ENCODE results near the gene NNMT. TPM values are rescaled to one million over a fixed set of nuclear protein-coding genes. Genes with fewer than 3 reads are reported as not detected.

Gene NNMT
- polyA plus RNA-seq, 1 donor from 2014 or later = not detected

DNA sequence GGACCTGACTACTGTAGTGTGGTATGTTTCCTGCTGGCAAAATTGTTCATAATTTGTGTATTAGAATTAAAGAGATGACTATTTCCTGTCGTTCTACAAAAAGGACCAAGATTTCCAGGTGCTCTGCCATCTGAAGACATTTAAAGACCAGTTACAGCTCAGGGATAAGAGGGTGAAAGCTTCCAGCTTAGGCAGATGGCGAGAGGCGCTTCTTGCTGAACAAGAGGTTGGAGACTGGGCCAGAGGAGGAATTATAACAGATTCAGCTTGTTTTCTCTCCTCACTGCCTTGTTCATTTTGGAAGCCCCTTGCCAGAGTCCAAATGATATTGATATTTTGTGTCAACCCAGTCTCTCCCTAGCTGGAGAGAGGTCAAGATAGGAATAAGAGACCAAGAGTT lies 23.1 kb upstream of the NNMT start:
- Histone ChIP-seq H3K9me3 (ENCODE audit: low read length) (no peaks in the 10 kb centered on the region), H3K79me2 (replicated peaks; ENCODE audit: insufficient read depth, low read length) (no peaks in the 10 kb centered on the region), H3K4me2 (ENCODE audit: low read length) (no peak overlapping the region), H3K27ac (ENCODE audit: low read length) (no peak overlapping the region), H3K9ac (ENCODE audit: low read length) (no peak overlapping the region), H2AFZ (ENCODE audit: low read depth, low read length) (no peak overlapping the region), H3K36me3 (ENCODE audit: insufficient read depth, low read length) (no peaks in the 10 kb centered on the region), H3K4me3 (ENCODE audit: low read length) (no peak overlapping the region), H4K20me1 (ENCODE audit: insufficient read depth) (no peaks in the 10 kb centered on the region), H3F3A (ENCODE audit: insufficient read depth, low read length, poor library complexity, severe bottlenecking) (no peaks in the 10 kb centered on the region), H3K27me3 (ENCODE audit: insufficient read depth, low read depth, low read length) (no peaks in the 10 kb centered on the region), H3K9me2 (ENCODE audit: insufficient read depth, low read length) (no peaks in the 10 kb centered on the region)
- TF ChIP-seq POLR2AphosphoS5 (IDR thresholded peaks at IDR 0.05) (no peak), RAD21 (conservative IDR thresholded peaks at IDR 0.05) (no peak), TAF1 (IDR thresholded peaks at IDR 0.05; ENCODE audit: low read depth) (no peak), SMC3 (conservative IDR thresholded peaks at IDR 0.05; ENCODE audit: poor library complexity) (no peak), EZH2 (IDR thresholded peaks at IDR 0.05; ENCODE audit: borderline replicate concordance, insufficient read depth, low read length, poor library complexity, severe bottlenecking) (no peak), EP300 (conservative IDR thresholded peaks at IDR 0.05; ENCODE audit: poor library complexity, severe bottlenecking) (no peak), MXI1 (conservative IDR thresholded peaks at IDR 0.05; ENCODE audit: poor library complexity, severe bottlenecking) (no peak)
- TF ChIP-seq, protein P1, sequence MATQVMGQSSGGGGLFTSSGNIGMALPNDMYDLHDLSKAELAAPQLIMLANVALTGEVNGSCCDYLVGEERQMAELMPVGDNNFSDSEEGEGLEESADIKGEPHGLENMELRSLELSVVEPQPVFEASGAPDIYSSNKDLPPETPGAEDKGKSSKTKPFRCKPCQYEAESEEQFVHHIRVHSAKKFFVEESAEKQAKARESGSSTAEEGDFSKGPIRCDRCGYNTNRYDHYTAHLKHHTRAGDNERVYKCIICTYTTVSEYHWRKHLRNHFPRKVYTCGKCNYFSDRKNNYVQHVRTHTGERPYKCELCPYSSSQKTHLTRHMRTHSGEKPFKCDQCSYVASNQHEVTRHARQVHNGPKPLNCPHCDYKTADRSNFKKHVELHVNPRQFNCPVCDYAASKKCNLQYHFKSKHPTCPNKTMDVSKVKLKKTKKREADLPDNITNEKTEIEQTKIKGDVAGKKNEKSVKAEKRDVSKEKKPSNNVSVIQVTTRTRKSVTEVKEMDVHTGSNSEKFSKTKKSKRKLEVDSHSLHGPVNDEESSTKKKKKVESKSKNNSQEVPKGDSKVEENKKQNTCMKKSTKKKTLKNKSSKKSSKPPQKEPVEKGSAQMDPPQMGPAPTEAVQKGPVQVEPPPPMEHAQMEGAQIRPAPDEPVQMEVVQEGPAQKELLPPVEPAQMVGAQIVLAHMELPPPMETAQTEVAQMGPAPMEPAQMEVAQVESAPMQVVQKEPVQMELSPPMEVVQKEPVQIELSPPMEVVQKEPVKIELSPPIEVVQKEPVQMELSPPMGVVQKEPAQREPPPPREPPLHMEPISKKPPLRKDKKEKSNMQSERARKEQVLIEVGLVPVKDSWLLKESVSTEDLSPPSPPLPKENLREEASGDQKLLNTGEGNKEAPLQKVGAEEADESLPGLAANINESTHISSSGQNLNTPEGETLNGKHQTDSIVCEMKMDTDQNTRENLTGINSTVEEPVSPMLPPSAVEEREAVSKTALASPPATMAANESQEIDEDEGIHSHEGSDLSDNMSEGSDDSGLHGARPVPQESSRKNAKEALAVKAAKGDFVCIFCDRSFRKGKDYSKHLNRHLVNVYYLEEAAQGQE (IDR thresholded peaks at IDR 0.05; ENCODE audit: borderline replicate concordance) = no peak
- TF ChIP-seq, protein P2, sequence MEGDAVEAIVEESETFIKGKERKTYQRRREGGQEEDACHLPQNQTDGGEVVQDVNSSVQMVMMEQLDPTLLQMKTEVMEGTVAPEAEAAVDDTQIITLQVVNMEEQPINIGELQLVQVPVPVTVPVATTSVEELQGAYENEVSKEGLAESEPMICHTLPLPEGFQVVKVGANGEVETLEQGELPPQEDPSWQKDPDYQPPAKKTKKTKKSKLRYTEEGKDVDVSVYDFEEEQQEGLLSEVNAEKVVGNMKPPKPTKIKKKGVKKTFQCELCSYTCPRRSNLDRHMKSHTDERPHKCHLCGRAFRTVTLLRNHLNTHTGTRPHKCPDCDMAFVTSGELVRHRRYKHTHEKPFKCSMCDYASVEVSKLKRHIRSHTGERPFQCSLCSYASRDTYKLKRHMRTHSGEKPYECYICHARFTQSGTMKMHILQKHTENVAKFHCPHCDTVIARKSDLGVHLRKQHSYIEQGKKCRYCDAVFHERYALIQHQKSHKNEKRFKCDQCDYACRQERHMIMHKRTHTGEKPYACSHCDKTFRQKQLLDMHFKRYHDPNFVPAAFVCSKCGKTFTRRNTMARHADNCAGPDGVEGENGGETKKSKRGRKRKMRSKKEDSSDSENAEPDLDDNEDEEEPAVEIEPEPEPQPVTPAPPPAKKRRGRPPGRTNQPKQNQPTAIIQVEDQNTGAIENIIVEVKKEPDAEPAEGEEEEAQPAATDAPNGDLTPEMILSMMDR (IDR thresholded peaks at IDR 0.05; ENCODE audit: poor library complexity, severe bottlenecking) = no peak

DNA sequence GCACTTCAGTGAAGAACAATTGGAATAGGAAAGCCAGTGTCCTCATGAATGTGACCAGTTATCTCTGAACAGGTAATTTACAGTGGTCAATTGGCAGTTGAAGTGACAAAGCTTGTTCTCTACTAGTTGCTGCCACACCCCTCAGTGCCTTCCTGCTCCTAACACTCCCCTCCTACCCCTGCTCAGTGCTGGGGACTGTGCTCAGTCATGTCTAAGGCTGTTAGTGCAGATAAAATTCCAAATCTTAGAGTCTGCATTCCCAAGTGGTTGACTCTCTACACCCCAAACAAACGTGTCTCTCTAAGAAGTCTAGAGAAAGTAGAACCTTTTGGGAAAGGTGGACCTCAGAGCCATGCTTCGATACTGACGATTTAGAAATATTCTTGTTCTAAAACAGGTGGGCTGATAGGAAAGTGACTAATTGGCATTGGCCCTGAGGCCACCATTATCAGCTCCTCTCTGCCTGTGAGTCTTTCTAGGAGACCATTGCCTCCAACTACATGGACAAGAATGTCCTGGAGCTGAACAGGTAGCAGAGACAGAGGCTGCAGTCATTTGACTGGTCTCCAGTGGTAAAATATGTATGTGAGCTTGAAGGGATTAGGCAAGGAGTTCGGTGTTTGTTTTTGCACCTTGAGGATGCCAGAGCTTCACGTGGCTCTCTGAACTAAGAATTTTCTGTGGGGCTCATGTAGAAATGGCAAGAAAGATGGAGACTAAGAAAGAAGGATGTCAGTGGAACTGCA lies 22.1 kb upstream of the NNMT start:
- no peak overlapping the region for H3K4me3 ChIP-seq (ENCODE audit: low read length)
- H3K79me2 ChIP-seq (replicated peaks; ENCODE audit: insufficient read depth, low read length) = no peaks in the 10 kb centered on the region
- H3K27me3 ChIP-seq (ENCODE audit: insufficient read depth, low read depth, low read length) = no peaks in the 10 kb centered on the region
- TF ChIP-seq TAF1 (IDR thresholded peaks at IDR 0.05; ENCODE audit: low read depth) = no peak
- no peak for TF ChIP-seq SMC3 (conservative IDR thresholded peaks at IDR 0.05; ENCODE audit: poor library complexity)
- TF ChIP-seq RAD21 (conservative IDR thresholded peaks at IDR 0.05) = no peak
- no peak for TF ChIP-seq POLR2AphosphoS5 (IDR thresholded peaks at IDR 0.05)
- no peak for TF ChIP-seq EZH2 (IDR thresholded peaks at IDR 0.05; ENCODE audit: borderline replicate concordance, insufficient read depth, low read length, poor library complexity, severe bottlenecking)
- TF ChIP-seq, protein P2 (IDR thresholded peaks at IDR 0.05; ENCODE audit: poor library complexity, severe bottlenecking) = no peak
- TF ChIP-seq EP300 (conservative IDR thresholded peaks at IDR 0.05; ENCODE audit: poor library complexity, severe bottlenecking) = no peak
- TF ChIP-seq, protein P1 (IDR thresholded peaks at IDR 0.05; ENCODE audit: borderline replicate concordance) = no peak
- TF ChIP-seq MXI1 (conservative IDR thresholded peaks at IDR 0.05; ENCODE audit: poor library complexity, severe bottlenecking) = no peak
- H3K4me2 ChIP-seq (ENCODE audit: low read length) = no peak overlapping the region
- no peak overlapping the region for H2AFZ ChIP-seq (ENCODE audit: low read depth, low read length)
- no peaks in the 10 kb centered on the region for H3K9me3 ChIP-seq (ENCODE audit: low read length)
- H3F3A ChIP-seq (ENCODE audit: insufficient read depth, low read length, poor library complexity, severe bottlenecking) = no peaks in the 10 kb centered on the region
- no peak overlapping the region for H3K27ac ChIP-seq (ENCODE audit: low read length)
- H3K36me3 ChIP-seq (ENCODE audit: insufficient read depth, low read length) = no peaks in the 10 kb centered on the region
- no peaks in the 10 kb centered on the region for H3K9me2 ChIP-seq (ENCODE audit: insufficient read depth, low read length)
- H4K20me1 ChIP-seq (ENCODE audit: insufficient read depth) = no peaks in the 10 kb centered on the region
- H3K9ac ChIP-seq (ENCODE audit: low read length) = no peak overlapping the region
